GM12878 (cell line): ENCODE data around the gene CENPP. TPM values are rescaled to one million over a fixed set of nuclear protein-coding genes. Genes with fewer than 3 reads are reported as not detected.

Source experiments
- CHD2 ChIP-seq: IDR thresholded peaks from 2 replicates; pipeline ENCODE4 v1.6.1; 2011; ENCODE audit warnings: low read depth, low read length, improper control_type of control experiment, borderline replicate concordance
- EP300 ChIP-seq, 2 experiments: fragments of 150-350 bp in 1 of 2; IDR thresholded peaks; 2 replicates each; pipeline ENCODE4 v1.6.1; 2011 to 2012; ENCODE audit warnings: low read depth in 2 of 2, low read length in 2 of 2, borderline replicate concordance in 1 of 2, improper control_type of control experiment in 1 of 2, inconsistent platforms in 1 of 2; ENCODE audit not compliant: control insufficient read depth in 1 of 2
- ESRRA ChIP-seq: IDR thresholded peaks from 2 replicates; pipeline ENCODE4 v1.6.1; 2012; ENCODE audit warnings: mild to moderate bottlenecking, low read length, improper control_type of control experiment
- FOS ChIP-seq: IDR thresholded peaks from 3 replicates; pipeline ENCODE4 v1.6.1; 2011; ENCODE audit warnings: borderline replicate concordance; ENCODE audit not compliant: insufficient read length; ENCODE audit errors: extremely low read depth
- IKZF1 ChIP-seq: fragments of 450-650 bp; conservative IDR thresholded peaks from 2 replicates; pipeline ENCODE4 v1.6.1; 2017; ENCODE audit warnings: antibody characterized with exemption, mild to moderate bottlenecking
- KDM1A ChIP-seq: fragments of 200-600 bp; sonication (generic); IDR thresholded peaks from 2 replicates; pipeline ENCODE4 v1.6.1; 2016; ENCODE audit warnings: borderline replicate concordance
- NBN ChIP-seq: fragments of 450-650 bp; IDR thresholded peaks from 2 replicates; pipeline ENCODE4 v1.6.1; 2016
- NFYA ChIP-seq: IDR thresholded peaks from 2 replicates; pipeline ENCODE4 v1.6.1; 2011; ENCODE audit warnings: low read depth, mild to moderate bottlenecking, low read length, improper control_type of control experiment, borderline replicate concordance
- NFYB ChIP-seq: IDR thresholded peaks from 2 replicates; pipeline ENCODE4 v1.6.1; 2011; ENCODE audit warnings: low read depth, mild to moderate bottlenecking, low read length, improper control_type of control experiment, moderate library complexity; ENCODE audit not compliant: insufficient read depth
- NR2C2 ChIP-seq: IDR thresholded peaks from 2 replicates; pipeline ENCODE4 v1.6.1; 2011; ENCODE audit warnings: borderline replicate concordance, low read depth; ENCODE audit not compliant: control insufficient read depth, insufficient read length
- NRF1 ChIP-seq: conservative IDR thresholded peaks from 2 replicates; pipeline ENCODE4 v1.6.1; 2011; ENCODE audit warnings: mild to moderate bottlenecking, low read depth, low read length, improper control_type of control experiment
- PAX5 ChIP-seq: IDR thresholded peaks from 2 replicates; pipeline ENCODE4 v1.6.1; 2011; ENCODE audit warnings: low read depth, low read length, borderline replicate concordance
- POU2F2 ChIP-seq: IDR thresholded peaks from 3 replicates; pipeline ENCODE4 v1.6.1; 2011; ENCODE audit warnings: low read depth, mild to moderate bottlenecking, low read length, borderline replicate concordance
- RAD21 ChIP-seq: IDR thresholded peaks from 2 replicates; pipeline ENCODE4 v1.6.1; 2011; ENCODE audit warnings: mild to moderate bottlenecking, low read depth, low read length, moderate library complexity; ENCODE audit not compliant: insufficient read depth
- SIN3A ChIP-seq: IDR thresholded peaks from 2 replicates; pipeline ENCODE4 v1.6.1; 2012; ENCODE audit warnings: low read depth, low read length, improper control_type of control experiment
- SMARCA5 ChIP-seq: fragments of 450-650 bp; IDR thresholded peaks from 2 replicates; pipeline ENCODE4 v1.6.1; 2017; ENCODE audit warnings: mild to moderate bottlenecking
- SUZ12 ChIP-seq: fragments of 200-600 bp; sonication (generic); IDR thresholded peaks from one replicate; pipeline ENCODE4 v1.6.1; 2018; ENCODE audit warnings: antibody characterized with exemption, mild to moderate bottlenecking; ENCODE audit not compliant: unreplicated experiment
- TAF1 ChIP-seq: IDR thresholded peaks from 2 replicates; pipeline ENCODE4 v1.6.1; 2011; ENCODE audit warnings: mild to moderate bottlenecking, low read depth, low read length, borderline replicate concordance
- TBL1XR1 ChIP-seq: IDR thresholded peaks from 2 replicates; pipeline ENCODE4 v1.6.1; 2012; ENCODE audit warnings: low read depth, low read length, improper control_type of control experiment
- TCF3 ChIP-seq: IDR thresholded peaks from 2 replicates; pipeline ENCODE4 v1.6.1; 2012; ENCODE audit warnings: low read depth, mild to moderate bottlenecking, low read length, borderline replicate concordance; ENCODE audit not compliant: insufficient read depth
- YY1 ChIP-seq: IDR thresholded peaks from 2 replicates; pipeline ENCODE4 v1.6.1; 2011; ENCODE audit warnings: low read depth, mild to moderate bottlenecking, low read length
- ZNF24 ChIP-seq: fragments of 450-650 bp; IDR thresholded peaks from 2 replicates; pipeline ENCODE4 v1.6.1; 2017; ENCODE audit warnings: antibody characterized with exemption, mild to moderate bottlenecking
- polyA plus RNA-seq, 11 experiments: library from polyadenylated mRNA; depleted of rRNA in 4 of 11; unstranded in 6 of 11; stranded (reverse) in 5 of 11; fragments of >200 nt; fragmentation: Nextera tagmentation in 4 of 11; fragmentation: Illumina TruSeq in 1 of 11; extraction: Ambion mirVana in 4 of 11; extraction: Trizol in 1 of 11; gene quantifications; 1 replicate in 1 of 11; 2 replicates in 10 of 11; pipeline versions ENCODE4 v1.2.1 to v1.2.3, GENCODE V29; 2011 to 2016; ENCODE audit warnings: inconsistent platforms in 2 of 11, missing spikeins in 2 of 11, low read depth in 1 of 11
- total RNA-seq, 4 experiments: library from RNA; depleted of rRNA in 3 of 4; stranded (reverse); fragments of >200 nt in 3 of 4; fragmentation: Illumina TruSeq in 1 of 4; extraction: Trizol in 1 of 4; gene quantifications; 2 replicates each; pipeline versions ENCODE4 v1.2.1 to v1.2.3, GENCODE V29; 2013 to 2021
- TF ChIP-seq, protein P1 (sequence below): fragments of 450-650 bp; IDR thresholded peaks from 2 replicates; pipeline ENCODE4 v1.6.1; 2018; ENCODE audit warnings: mild to moderate bottlenecking, low read depth, moderate library complexity; ENCODE audit not compliant: partially characterized antibody
- TF ChIP-seq, protein P2 (sequence below): IDR thresholded peaks from 2 replicates; pipeline ENCODE4 v1.6.1; 2012; ENCODE audit warnings: low read depth, low read length, improper control_type of control experiment
- TF ChIP-seq, protein P3 (sequence below): fragments of 450-650 bp; IDR thresholded peaks from 2 replicates; pipeline ENCODE4 v1.6.1; 2018; ENCODE audit warnings: borderline replicate concordance, mild to moderate bottlenecking; ENCODE audit not compliant: partially characterized antibody

CENPP gene
- total and polyA plus RNA-seq, 10 of the 15 experiments (the other 5 are each of a cell fraction or from before 2014, with no cell fraction given) = 9.4 to 31.4 (median 19.8) TPM

DNA sequence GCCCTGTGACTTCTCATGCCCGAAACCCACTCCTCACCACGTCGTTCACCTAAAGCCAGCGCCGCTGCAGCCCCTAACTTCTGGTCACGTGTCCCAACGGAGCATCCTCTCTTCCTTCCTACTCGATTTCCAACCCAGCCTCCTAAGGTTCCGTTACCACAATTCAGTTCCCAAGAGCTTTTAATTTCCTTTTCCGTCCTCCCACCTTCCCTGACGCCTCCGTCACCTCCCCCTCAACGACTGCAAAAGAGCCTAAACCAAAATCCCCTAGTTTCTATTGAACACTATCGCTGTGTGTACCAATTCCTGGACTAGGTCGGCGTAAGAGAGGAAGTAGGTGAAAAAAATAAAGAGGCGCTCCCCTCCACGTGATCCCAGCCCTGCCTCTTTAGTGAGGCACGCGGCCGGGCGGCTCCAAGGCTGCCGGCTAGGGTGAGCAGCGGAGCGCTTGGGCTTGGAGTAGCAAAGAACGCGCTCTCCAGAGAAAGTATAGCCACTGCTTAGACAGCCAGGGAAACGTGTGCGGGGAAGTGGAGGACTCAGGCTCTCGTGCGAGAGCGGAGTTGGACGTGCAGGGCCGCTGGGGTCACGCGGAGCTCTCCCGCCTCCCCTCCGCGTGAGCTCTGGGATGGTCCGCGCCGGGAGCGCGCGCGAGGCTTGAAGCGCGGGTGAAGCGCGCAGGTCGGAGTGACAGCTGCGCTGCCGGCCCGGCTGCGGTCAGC is at the start of gene CENPP, which contains the start of gene NOL8 (continued):
- TF ChIP-seq RAD21 (no peak), FOS (no peak), NBN (peak; percentile 99), TAF1 (peak; percentile 96), NRF1 (no peak), ZNF24 (0 out of 2 replicates have a peak, but pooled peaks have one; percentile 49), ESRRA (no peak), TBL1XR1 (no peak; the same call in 1 of the 2 replicates), NR2C2 (no peak), YY1 (no peak; the same call in none of the 2 replicates), EP300 (IDR thresholded peaks at IDR 0.05; ENCODE audit: borderline replicate concordance in 1 of 2, control insufficient read depth in 1 of 2, low read depth in 2 of 2, low read length in 2 of 2) (no peak; a peak in 1 of 4 replicates), SUZ12 (no peak), NFYA (no peak), TCF3 (peak; percentile 95), KDM1A (no peak), SMARCA5 (no peak), NFYB (no peak), PAX5 (peak; percentile 62; the same call in 1 of the 2 replicates), CHD2 (peak; percentile 53; the same call in 1 of the 2 replicates), IKZF1 (peak; percentile 77), SIN3A (peak; percentile 99), POU2F2 (peak; percentile 81; the same call in 2 of the 3 replicates)
- TF ChIP-seq, protein P1, sequence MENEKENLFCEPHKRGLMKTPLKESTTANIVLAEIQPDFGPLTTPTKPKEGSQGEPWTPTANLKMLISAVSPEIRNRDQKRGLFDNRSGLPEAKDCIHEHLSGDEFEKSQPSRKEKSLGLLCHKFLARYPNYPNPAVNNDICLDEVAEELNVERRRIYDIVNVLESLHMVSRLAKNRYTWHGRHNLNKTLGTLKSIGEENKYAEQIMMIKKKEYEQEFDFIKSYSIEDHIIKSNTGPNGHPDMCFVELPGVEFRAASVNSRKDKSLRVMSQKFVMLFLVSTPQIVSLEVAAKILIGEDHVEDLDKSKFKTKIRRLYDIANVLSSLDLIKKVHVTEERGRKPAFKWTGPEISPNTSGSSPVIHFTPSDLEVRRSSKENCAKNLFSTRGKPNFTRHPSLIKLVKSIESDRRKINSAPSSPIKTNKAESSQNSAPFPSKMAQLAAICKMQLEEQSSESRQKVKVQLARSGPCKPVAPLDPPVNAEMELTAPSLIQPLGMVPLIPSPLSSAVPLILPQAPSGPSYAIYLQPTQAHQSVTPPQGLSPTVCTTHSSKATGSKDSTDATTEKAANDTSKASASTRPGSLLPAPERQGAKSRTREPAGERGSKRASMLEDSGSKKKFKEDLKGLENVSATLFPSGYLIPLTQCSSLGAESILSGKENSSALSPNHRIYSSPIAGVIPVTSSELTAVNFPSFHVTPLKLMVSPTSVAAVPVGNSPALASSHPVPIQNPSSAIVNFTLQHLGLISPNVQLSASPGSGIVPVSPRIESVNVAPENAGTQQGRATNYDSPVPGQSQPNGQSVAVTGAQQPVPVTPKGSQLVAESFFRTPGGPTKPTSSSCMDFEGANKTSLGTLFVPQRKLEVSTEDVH = peak; percentile 98
- TF ChIP-seq, protein P2, sequence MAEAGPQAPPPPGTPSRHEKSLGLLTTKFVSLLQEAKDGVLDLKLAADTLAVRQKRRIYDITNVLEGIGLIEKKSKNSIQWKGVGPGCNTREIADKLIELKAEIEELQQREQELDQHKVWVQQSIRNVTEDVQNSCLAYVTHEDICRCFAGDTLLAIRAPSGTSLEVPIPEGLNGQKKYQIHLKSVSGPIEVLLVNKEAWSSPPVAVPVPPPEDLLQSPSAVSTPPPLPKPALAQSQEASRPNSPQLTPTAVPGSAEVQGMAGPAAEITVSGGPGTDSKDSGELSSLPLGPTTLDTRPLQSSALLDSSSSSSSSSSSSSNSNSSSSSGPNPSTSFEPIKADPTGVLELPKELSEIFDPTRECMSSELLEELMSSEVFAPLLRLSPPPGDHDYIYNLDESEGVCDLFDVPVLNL = peak; percentile 95
- TF ChIP-seq, protein P3, sequence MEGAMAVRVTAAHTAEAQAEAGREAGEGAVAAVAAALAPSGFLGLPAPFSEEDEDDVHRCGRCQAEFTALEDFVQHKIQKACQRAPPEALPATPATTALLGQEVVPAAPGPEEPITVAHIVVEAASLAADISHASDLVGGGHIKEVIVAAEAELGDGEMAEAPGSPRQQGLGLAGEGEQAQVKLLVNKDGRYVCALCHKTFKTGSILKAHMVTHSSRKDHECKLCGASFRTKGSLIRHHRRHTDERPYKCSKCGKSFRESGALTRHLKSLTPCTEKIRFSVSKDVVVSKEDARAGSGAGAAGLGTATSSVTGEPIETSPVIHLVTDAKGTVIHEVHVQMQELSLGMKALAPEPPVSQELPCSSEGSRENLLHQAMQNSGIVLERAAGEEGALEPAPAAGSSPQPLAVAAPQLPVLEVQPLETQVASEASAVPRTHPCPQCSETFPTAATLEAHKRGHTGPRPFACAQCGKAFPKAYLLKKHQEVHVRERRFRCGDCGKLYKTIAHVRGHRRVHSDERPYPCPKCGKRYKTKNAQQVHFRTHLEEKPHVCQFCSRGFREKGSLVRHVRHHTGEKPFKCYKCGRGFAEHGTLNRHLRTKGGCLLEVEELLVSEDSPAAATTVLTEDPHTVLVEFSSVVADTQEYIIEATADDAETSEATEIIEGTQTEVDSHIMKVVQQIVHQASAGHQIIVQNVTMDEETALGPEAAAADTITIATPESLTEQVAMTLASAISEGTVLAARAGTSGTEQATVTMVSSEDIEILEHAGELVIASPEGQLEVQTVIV = peak; percentile 93
